ENCODE results near the gene TERT. TPM values are rescaled to one million over a fixed set of nuclear protein-coding genes. Genes with fewer than 3 reads are reported as not detected.

TERT gene
- total and polyA plus RNA-seq, 2 of the 13 experiments (the other 11 are each of a cell fraction or from before 2014, with no cell fraction given), result 4.3 to 5.9 TPM

GRCh38 chr5:1330146-1330846 lies 35.4 kb upstream of the TERT start:
- FAIRE-seq, result no peak
- TF ChIP-seq SCMH1 (CRISPR knock-in tag; IDR thresholded peaks at IDR 0.05; ENCODE audit: borderline replicate concordance), result no peak
- TF ChIP-seq ZNF572 (CRISPR knock-in tag; IDR thresholded peaks at IDR 0.05), result no peak
- no peak for TF ChIP-seq KDM5A (IDR thresholded peaks at IDR 0.05; ENCODE audit: borderline replicate concordance, low read length)
- no peak for TF ChIP-seq ZNF34 (CRISPR knock-in tag; IDR thresholded peaks at IDR 0.05; ENCODE audit: borderline replicate concordance)
- TF ChIP-seq TCF7L2 (IDR thresholded peaks at IDR 0.05; ENCODE audit: low read depth, low read length), result no peak
- no peak for TF ChIP-seq ZNF20 (CRISPR knock-in tag; IDR thresholded peaks at IDR 0.05)
- TF ChIP-seq MZF1 (CRISPR knock-in tag; IDR thresholded peaks at IDR 0.05; ENCODE audit: borderline replicate concordance), result no peak
- no peak for TF ChIP-seq REL (CRISPR knock-in tag; conservative IDR thresholded peaks at IDR 0.05)
- TF ChIP-seq DMAP1 (CRISPR knock-in tag; IDR thresholded peaks at IDR 0.05), result no peak
- TF ChIP-seq, protein P1, sequence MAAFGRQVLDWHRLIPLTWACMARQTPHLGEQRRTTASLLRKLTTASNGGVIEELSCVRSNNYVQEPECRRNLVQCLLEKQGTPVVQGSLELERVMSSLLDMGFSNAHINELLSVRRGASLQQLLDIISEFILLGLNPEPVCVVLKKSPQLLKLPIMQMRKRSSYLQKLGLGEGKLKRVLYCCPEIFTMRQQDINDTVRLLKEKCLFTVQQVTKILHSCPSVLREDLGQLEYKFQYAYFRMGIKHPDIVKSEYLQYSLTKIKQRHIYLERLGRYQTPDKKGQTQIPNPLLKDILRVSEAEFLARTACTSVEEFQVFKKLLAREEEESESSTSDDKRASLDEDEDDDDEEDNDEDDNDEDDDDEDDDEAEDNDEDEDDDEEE (CRISPR knock-in tag; IDR thresholded peaks at IDR 0.05), result no peak
- TF ChIP-seq, protein P2, sequence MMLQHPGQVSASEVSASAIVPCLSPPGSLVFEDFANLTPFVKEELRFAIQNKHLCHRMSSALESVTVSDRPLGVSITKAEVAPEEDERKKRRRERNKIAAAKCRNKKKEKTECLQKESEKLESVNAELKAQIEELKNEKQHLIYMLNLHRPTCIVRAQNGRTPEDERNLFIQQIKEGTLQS (CRISPR knock-in tag; IDR thresholded peaks at IDR 0.05), result no peak
- TF ChIP-seq HOXA5 (CRISPR knock-in tag; IDR thresholded peaks at IDR 0.05), result no peak
- TF ChIP-seq PAX8 (CRISPR knock-in tag; IDR thresholded peaks at IDR 0.05; ENCODE audit: borderline replicate concordance), result no peak
- TF ChIP-seq ZNF496 (CRISPR knock-in tag; IDR thresholded peaks at IDR 0.05; ENCODE audit: insufficient replicate concordance), result no peak
- no peak for TF ChIP-seq ZNF652 (CRISPR knock-in tag; IDR thresholded peaks at IDR 0.05; ENCODE audit: borderline replicate concordance, low read depth)
- H3K4me2 ChIP-seq (ENCODE audit: low read depth, low read length), result no peak overlapping the region
- ATAC-seq, result no peak
- H3K4me3 ChIP-seq (replicated peaks in 1 of 3; ENCODE audit: insufficient read depth in 1 of 3, low read depth in 2 of 3, low read length in 3 of 3), result no peak overlapping the region
- DNase-seq (ENCODE audit: low spot score), result no peak
- no peaks in the 10 kb centered on the region for H3K79me2 ChIP-seq (ENCODE audit: insufficient read depth, low read length)
- intact Hi-C loops (cut with micrococcal nuclease; ENCODE audit: unreplicated experiment), result no loop called here
- BruUV-seq (replicated peaks), result no TSS peak
- H3K27me3 ChIP-seq (ENCODE audit: control insufficient read depth in 1 of 2, insufficient read depth in 2 of 2, low read length in 2 of 2), result no peaks in the 10 kb centered on the region
- WGBS (ENCODE audit: low lambda C conversion rate), result 93% methylated on average over 11 of the region's 23 CpGs
- peaks cover 28% of the 10 kb centered on the region for H3K4me1 ChIP-seq (ENCODE audit: insufficient read depth, low read length)
- in situ Hi-C loops (cut with HindIII; ENCODE audit: extremely low pct_ligation_motif_present, low pct_unique_long_range_greater_than_20kb), result no loop called here
- no peak overlapping the region for H3K27ac ChIP-seq (ENCODE audit: extremely low read length, insufficient read depth, low read length)
- peaks cover 19 to 40% of the 10 kb centered on the region in 2 experiments; a peak in 4 of 5 replicates for H3K36me3 ChIP-seq (replicated peaks in 1 of 2; ENCODE audit: control insufficient read depth in 1 of 2, insufficient read depth in 2 of 2, low read length in 2 of 2)
- H3K9me3 ChIP-seq (ENCODE audit: low read length), result no peaks in the 10 kb centered on the region
- peaks cover 27% of the 10 kb centered on the region for H4K20me1 ChIP-seq (ENCODE audit: insufficient read depth, low read length)
- CTCF ChIA-PET (ENCODE audit: low intra/inter-chr PET ratio, low total read pairs), result no interaction called here
- no peak overlapping the region for H2AFZ ChIP-seq (ENCODE audit: low read length)
- no peak overlapping the region for H3K9ac ChIP-seq (ENCODE audit: insufficient read depth, low read depth, low read length)
- POLR2A ChIA-PET, result no interaction called here

Measured in HepG2 (cell line).